ENCODE data around the gene NDUFA11.
"Not testable (repeated sequence)": the region's sequence is repeated elsewhere in the genome, so short reads cannot be mapped to it uniquely, and the experiment has no call there.

Gene NDUFA11

DNA sequence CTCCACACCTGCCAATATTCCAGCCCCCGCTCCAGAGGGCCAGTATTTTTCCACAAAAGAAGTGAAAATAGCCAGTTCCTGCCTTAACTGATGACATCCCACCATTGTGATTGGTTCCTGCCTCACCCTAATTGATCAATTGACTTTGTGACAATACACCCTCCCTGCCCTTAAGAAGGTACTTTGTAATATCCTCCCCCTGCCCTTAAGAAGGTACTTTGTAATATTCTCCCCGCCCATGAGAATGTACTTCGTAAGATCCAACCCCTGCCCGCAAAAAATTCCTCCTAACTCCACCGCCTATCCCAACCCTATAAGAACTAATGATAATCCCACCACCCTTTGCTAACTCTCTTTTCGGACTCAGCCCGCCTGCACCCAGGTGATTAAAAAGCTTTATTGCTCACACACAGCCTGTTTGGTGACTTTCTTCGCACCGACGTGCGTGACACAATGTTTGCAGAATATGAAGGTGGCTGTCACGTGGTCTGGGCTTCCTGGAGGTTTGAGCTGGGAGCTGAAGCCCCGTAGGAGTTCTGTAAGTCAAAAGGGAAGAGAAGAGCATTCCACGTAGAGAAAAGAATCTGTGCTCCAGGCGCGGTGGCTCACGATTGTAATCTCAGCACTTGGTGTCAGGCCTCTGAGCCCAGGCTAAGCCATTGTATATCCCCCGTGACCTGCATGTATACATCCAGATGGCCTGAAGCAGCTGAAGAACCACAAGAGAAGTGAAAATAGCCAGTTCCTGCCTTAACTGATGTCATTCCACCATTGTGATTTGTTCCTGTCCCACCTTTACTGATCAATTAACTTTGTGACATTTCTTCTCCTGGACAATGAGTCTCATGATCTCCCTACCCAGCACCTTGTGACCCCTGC is 46.1 kb downstream of the NDUFA11 start:
- 91 to 92% methylated on average over 18 of the region's 18 CpGs for WGBS, 2 experiments
- no peak overlapping the region for H3K27ac ChIP-seq (ENCODE audit: insufficient read depth, low read depth, low read length, poor library complexity, severe bottlenecking)
- peaks cover 4% of the 10 kb centered on the region for H3K4me1 ChIP-seq (ENCODE audit: control insufficient read depth, insufficient read depth, low read length)
- H3K27me3 ChIP-seq (ENCODE audit: control insufficient read depth, insufficient read depth, low read length, poor library complexity, severe bottlenecking), result no peaks in the 10 kb centered on the region
- no peaks in the 10 kb centered on the region for H3K9me3 ChIP-seq (ENCODE audit: control insufficient read depth, low read length)
- no peaks in the 10 kb centered on the region for H3K36me3 ChIP-seq (ENCODE audit: control insufficient read depth, insufficient read depth, low read length)
- no peak overlapping the region for H3K4me3 ChIP-seq (ENCODE audit: insufficient read depth, low read depth, low read length)

- H3K4me1 ChIP-seq (ENCODE audit: control insufficient read depth, insufficient read depth, low read length); H3K4me3 ChIP-seq (ENCODE audit: insufficient read depth, low read depth, low read length); H3K27ac ChIP-seq (ENCODE audit: insufficient read depth, low read depth, low read length, poor library complexity, severe bottlenecking); H3K9me3 ChIP-seq (ENCODE audit: control insufficient read depth, low read length); H3K36me3 ChIP-seq (ENCODE audit: control insufficient read depth, insufficient read depth, low read length); H3K27me3 ChIP-seq (ENCODE audit: control insufficient read depth, insufficient read depth, low read length, poor library complexity, severe bottlenecking): not testable (repeated sequence)
- 75 to 82% methylated on average over 9 of the region's 9 CpGs for WGBS, 2 experiments
Measured at GRCh38 chr19:5855151-5855550, 48.4 kb downstream of the NDUFA11 start.

DNA sequence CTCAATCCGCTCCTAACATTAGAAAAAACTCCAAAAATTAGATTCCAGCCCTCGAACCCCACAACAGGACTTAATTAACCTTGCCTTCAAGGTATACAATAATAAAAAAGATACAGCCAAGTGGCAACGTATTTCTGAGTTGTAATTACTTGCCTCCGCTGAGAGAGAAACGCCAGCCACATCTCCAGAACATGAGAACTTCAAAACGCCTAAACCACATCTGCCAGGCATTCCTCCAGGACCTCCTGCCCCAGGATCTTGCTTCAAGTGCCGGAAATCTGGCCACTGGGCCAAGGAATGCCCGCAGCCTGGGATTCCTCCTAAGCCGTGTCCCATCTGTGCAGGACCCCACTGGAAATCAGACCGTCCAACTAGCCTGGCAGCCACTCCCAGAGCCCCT is 49.5 kb downstream of the NDUFA11 start:
- not testable (repeated sequence) for H3K27ac ChIP-seq (ENCODE audit: insufficient read depth, low read depth, low read length, poor library complexity, severe bottlenecking); H3K36me3 ChIP-seq (ENCODE audit: control insufficient read depth, insufficient read depth, low read length); H3K4me1 ChIP-seq (ENCODE audit: control insufficient read depth, insufficient read depth, low read length); H3K4me3 ChIP-seq (ENCODE audit: insufficient read depth, low read depth, low read length); H3K27me3 ChIP-seq (ENCODE audit: control insufficient read depth, insufficient read depth, low read length, poor library complexity, severe bottlenecking); H3K9me3 ChIP-seq (ENCODE audit: control insufficient read depth, low read length)
- 93% methylated on average over 10 of the region's 10 CpGs for WGBS, 2 experiments

GRCh38 chr19:5851302-5851701 is 52.3 kb downstream of the NDUFA11 start, which contains the start of gene FUT3:
TSS of gene FUT3 (minus strand) at chr19:5851449.
- no peaks in the 10 kb centered on the region for H3K27me3 ChIP-seq (ENCODE audit: control insufficient read depth, insufficient read depth, low read length, poor library complexity, severe bottlenecking)
- H3K36me3 ChIP-seq (ENCODE audit: control insufficient read depth, insufficient read depth, low read length), result no peaks in the 10 kb centered on the region
- H3K9me3 ChIP-seq (ENCODE audit: control insufficient read depth, low read length), result no peaks in the 10 kb centered on the region
- H3K4me1 ChIP-seq (ENCODE audit: control insufficient read depth, insufficient read depth, low read length), result peaks cover 4% of the 10 kb centered on the region
- WGBS, 2 experiments, result 90 to 92% methylated on average over 10 of the region's 10 CpGs
- no peak within 1 kb of the TSS for H3K4me3 ChIP-seq (ENCODE audit: insufficient read depth, low read depth, low read length)
- no peak within 1 kb of the TSS for H3K27ac ChIP-seq (ENCODE audit: insufficient read depth, low read depth, low read length, poor library complexity, severe bottlenecking)

DNA sequence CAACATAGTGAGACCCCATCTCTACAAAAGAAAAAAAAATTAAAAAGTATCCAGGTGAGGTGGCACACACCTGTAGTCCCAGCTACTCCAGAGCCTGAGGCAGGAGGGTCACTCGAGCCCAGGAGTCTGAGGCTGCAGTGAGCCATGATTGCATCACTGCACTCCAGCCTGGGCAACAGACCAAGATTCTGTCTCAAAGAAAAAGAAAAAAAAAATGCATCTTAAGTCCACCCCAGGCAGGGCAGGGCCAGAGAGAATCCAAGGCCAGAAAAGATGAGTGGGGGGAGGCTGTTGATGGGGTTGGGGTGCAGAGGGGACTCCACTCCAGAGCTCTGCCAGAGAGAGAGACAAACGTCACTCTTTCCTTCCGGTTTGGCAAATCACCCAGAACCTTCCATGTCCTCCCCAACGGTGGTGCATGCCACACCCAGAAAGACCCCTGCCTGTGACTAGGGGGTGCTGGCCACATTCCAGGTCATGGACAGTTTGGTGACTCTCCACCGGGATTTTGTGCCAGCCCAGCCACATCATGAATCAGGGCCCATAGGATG is 52.8 kb downstream of the NDUFA11 start:
- H3K4me1 ChIP-seq (ENCODE audit: control insufficient read depth, insufficient read depth, low read length), result peaks cover 2% of the 10 kb centered on the region
- H3K9me3 ChIP-seq (ENCODE audit: control insufficient read depth, low read length), result no peaks in the 10 kb centered on the region
- no peak overlapping the region for H3K27ac ChIP-seq (ENCODE audit: insufficient read depth, low read depth, low read length, poor library complexity, severe bottlenecking)
- no peaks in the 10 kb centered on the region for H3K36me3 ChIP-seq (ENCODE audit: control insufficient read depth, insufficient read depth, low read length)
- no peaks in the 10 kb centered on the region for H3K27me3 ChIP-seq (ENCODE audit: control insufficient read depth, insufficient read depth, low read length, poor library complexity, severe bottlenecking)
- no peak overlapping the region for H3K4me3 ChIP-seq (ENCODE audit: insufficient read depth, low read depth, low read length)
- 82 to 90% methylated on average over 5 of the region's 5 CpGs for WGBS, 2 experiments

DNA sequence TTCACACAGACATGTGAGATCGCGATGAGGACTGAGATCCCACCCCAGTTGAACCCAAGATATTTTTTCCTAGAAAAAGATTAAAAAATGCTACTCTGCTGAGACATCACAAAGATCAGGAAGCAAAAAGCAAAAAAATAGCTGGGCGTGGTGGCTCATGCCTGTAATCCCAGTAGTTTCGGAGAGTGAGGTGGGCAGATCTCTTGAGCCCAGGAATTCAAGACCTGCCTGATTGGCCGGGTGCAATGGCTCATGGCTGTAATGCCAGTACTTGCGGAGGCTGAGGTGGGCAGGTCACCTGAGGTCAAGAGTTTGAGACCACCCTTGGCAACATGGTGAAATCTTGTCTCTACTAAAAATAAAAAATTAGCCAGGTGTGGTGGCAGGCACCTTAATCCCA is 53.4 kb downstream of the NDUFA11 start:
- H3K36me3 ChIP-seq (ENCODE audit: control insufficient read depth, insufficient read depth, low read length), result no peaks in the 10 kb centered on the region
- 89 to 91% methylated on average over 6 of the region's 6 CpGs for WGBS, 2 experiments
- no peaks in the 10 kb centered on the region for H3K9me3 ChIP-seq (ENCODE audit: control insufficient read depth, low read length)
- H3K27me3 ChIP-seq (ENCODE audit: control insufficient read depth, insufficient read depth, low read length, poor library complexity, severe bottlenecking), result no peaks in the 10 kb centered on the region
- H3K27ac ChIP-seq (ENCODE audit: insufficient read depth, low read depth, low read length, poor library complexity, severe bottlenecking), result no peak overlapping the region
- H3K4me1 ChIP-seq (ENCODE audit: control insufficient read depth, insufficient read depth, low read length), result no peaks in the 10 kb centered on the region
- H3K4me3 ChIP-seq (ENCODE audit: insufficient read depth, low read depth, low read length), result no peak overlapping the region

DNA sequence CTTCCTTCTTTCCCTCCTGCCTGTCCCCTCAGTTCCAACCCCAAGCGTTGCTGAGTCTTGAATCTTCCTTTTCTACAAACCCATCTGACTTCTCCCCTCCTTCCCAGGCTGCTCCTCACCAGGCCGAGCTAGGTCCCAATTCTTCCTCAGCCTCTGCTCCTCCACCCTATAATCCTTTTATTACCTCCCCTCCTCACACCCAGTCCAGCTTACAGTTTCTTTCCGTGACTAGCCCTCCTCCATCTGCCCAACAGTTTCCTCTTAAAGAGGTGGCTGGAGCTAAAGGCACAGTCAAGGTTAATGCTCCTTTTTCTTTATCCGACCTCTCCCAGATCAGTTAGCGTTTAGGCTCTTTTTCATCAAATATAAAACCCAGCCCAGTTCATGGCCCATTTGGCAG is 55.0 kb downstream of the NDUFA11 start:
- H3K27ac ChIP-seq (ENCODE audit: insufficient read depth, low read depth, low read length, poor library complexity, severe bottlenecking); H3K36me3 ChIP-seq (ENCODE audit: control insufficient read depth, insufficient read depth, low read length); H3K4me1 ChIP-seq (ENCODE audit: control insufficient read depth, insufficient read depth, low read length); H3K4me3 ChIP-seq (ENCODE audit: insufficient read depth, low read depth, low read length); H3K9me3 ChIP-seq (ENCODE audit: control insufficient read depth, low read length); H3K27me3 ChIP-seq (ENCODE audit: control insufficient read depth, insufficient read depth, low read length, poor library complexity, severe bottlenecking): not testable (repeated sequence)
- WGBS, 2 experiments, result 88 to 91% methylated on average over 5 of the region's 5 CpGs

DNA sequence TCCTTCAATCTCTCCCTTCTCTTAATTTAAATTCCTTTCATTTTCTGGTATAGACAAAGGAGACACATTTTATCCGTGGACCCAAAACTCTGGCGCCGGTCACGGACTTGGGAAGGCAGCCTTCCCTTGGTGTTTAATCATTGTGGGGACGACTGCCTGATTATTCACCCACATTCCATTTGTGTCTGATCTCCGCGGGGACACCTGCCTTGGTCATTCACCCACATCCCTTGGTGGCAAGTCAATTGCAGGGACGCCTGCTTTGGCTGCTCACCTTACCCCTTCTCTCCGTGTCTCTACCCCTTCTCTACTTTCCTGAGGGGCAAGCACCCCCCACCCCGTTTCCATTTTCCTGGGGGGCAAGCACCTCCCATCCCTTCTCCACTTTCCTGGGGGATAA is 55.7 kb downstream of the NDUFA11 start:
- H3K27me3 ChIP-seq (ENCODE audit: control insufficient read depth, insufficient read depth, low read length, poor library complexity, severe bottlenecking); H3K9me3 ChIP-seq (ENCODE audit: control insufficient read depth, low read length); H3K4me1 ChIP-seq (ENCODE audit: control insufficient read depth, insufficient read depth, low read length); H3K36me3 ChIP-seq (ENCODE audit: control insufficient read depth, insufficient read depth, low read length); H3K4me3 ChIP-seq (ENCODE audit: insufficient read depth, low read depth, low read length); H3K27ac ChIP-seq (ENCODE audit: insufficient read depth, low read depth, low read length, poor library complexity, severe bottlenecking): not testable (repeated sequence)
- 89 to 92% methylated on average over 10 of the region's 10 CpGs for whole genome bisulfite sequencing, 2 experiments
